CD4-positive, alpha-beta T cell treated with Interleukin-17A for 1 hour (primary cell): Measurements from ENCODE around the gene PLA2G4E.

Experiments used
- DNase-seq: peaks from one replicate; pipeline ENCODE4 v3.0.0-alpha.2; 2020

PLA2G4E gene

DNA sequence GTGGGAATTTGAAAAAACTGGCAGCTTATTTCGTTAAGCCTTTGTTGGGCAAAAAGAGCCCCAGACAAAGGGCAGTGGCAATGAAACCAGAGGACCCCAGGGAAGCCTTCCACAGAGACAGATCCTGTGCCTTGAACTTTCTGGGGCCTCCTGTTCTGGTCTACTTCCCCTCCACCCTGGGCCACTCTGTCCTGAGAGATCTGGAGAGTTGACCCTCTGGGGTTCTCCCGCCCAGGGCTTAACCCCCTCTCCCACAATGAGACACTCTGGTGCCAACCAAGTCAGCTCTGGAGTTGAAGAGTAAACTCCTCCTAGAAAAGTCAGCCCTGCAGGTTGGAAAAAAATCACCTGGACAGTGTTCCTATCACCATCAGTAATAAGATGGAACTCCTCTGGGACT is 69.3 kb downstream of the PLA2G4E start:
- no peak for DNase-seq

- DNase-seq = no peak
Observed at GRCh38 chr15:41950489-41950888, 70.4 kb downstream of the PLA2G4E start.

- no peak for DNase-seq
Observed at GRCh38 chr15:41950127-41950483, 70.7 kb downstream of the PLA2G4E start.

- DNase-seq = no peak
Observed at GRCh38 chr15:41949401-41950126, 71.3 kb downstream of the PLA2G4E start.

GRCh38 chr15:41948490-41948889 is 72.4 kb downstream of the PLA2G4E start:
- no peak for DNase-seq

- no peak for DNase-seq
Observed at GRCh38 chr15:41946970-41947369, 73.9 kb downstream of the PLA2G4E start.

DNA sequence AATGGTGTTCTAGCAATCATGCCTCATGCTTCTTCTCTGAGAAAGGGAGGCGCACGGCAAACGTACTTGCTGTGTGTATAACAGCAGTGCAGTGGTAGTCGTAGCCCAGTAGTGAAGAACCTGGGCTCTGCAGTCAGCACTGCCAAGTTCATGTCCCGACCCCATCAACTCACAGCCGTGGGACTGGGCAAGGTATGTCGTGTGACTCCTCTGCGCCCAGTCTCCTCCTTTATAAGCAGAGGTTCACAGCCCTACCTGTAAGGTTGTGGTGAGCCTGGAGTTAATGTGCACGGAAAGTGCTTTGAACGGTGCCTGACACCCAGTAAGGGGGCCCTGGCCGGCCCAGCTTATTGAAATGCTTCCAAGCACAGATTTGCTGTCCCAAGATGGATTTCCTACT is 75.1 kb downstream of the PLA2G4E start:
- no peak for DNase-seq

- DNase-seq = no peak
Observed at GRCh38 chr15:41945221-41945620, 75.6 kb downstream of the PLA2G4E start.

GRCh38 chr15:41944313-41944940 is 76.4 kb downstream of the PLA2G4E start:
- no peak for DNase-seq

- no peak for DNase-seq
Observed at GRCh38 chr15:41943543-41944312, 77.1 kb downstream of the PLA2G4E start.

GRCh38 chr15:41942886-41943285 is 78.0 kb downstream of the PLA2G4E start:
- DNase-seq = no peak

DNA sequence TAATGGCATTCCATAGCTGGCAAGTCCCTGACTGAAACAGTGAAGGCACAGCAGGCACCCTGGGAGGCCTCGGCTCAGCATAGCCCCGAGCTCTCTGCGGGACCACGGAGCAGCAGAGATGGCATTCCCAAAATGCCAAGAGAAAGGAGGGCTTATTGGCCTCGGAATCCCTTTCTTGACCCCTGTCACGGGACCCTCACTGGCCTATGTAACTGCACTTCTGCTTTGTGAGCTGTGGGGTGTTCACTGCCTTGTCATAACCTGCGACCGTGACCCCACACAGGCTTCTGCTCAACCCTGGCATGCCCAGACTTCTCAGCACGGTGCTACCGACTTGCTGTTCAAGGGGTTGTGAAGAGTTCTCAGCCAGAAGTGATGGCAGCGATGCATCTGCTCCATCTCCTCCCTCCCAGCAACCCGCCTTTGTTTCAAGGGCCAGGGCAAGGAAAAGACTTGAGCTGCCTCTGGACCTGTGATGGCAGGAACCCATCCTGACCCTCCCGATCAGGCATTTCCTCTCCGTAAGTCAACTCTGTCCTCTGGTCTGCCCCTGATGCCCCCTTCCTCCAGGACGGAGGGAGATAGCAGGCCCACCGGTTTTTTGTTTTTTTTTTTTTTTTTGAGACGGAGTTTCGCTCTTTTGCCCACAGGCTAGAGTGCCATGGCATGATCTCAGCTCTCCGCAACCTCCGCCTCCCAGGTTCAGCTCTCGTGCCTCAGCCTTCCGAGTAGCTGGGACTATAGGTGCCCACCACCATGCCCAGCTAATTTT is 79.0 kb downstream of the PLA2G4E start:
- no peak for DNase-seq

DNA sequence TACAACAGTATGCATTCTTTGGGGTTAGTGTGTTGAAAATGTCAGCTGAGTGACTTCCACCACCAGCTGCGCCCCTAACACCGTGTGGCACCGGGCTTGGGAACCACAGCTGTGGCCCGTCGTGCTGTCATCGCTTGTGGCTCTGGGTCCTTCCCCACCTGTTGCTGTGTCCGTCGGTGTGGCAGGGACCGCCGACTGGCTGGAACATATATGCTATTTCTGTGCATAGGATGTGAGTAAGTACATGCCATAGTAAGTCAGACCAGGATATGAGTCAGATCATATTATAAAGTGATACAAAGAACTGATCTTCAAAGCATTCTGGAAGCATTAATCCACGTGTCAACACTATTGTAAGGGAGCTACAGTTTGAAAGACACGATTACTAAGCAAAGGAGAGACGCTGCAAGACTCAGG is 80.4 kb downstream of the PLA2G4E start:
- peak; percentile 32 for DNase-seq

DNA sequence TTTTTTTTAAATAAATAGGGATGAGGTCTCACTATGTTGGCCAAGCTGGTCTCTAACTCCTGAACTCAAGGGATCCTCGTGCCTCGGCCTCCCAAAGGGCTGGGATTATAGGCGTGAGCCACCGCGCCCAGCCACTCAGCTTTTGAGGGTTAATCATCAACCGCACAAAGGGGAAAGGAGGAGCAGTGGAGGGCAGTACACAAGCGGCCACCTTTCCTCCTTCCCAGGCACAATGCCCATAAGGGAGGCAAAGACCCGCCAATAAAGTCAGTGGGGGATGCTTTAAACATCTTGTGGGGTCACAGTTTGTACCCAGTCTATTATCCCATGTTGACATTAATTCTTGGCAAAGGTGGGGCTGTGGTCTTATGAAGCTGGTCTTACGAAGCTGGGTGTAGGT is 80.9 kb downstream of the PLA2G4E start:
- DNase-seq = no peak

DNA sequence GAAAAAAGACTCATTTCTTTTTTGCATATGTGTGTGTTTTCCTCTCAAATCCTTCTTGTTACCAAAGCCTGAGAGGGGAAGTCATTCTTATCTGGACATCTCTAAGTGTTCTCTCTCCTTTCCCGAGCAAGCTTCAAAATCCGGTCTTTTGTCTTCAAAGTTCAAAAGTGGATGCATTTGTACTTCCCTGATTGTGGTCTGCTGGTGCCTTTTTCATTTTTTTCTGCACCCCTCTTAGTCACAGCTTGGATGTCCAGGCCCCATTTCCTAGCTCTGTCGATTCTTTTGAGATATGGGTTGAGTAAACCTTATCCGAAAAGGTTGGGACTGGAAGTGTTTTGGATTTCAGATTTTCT is 83.3 kb downstream of the PLA2G4E start:
- no peak for DNase-seq

- peak; percentile 90 for DNase-seq
Observed at GRCh38 chr15:41936649-41937567, 83.9 kb downstream of the PLA2G4E start.

DNA sequence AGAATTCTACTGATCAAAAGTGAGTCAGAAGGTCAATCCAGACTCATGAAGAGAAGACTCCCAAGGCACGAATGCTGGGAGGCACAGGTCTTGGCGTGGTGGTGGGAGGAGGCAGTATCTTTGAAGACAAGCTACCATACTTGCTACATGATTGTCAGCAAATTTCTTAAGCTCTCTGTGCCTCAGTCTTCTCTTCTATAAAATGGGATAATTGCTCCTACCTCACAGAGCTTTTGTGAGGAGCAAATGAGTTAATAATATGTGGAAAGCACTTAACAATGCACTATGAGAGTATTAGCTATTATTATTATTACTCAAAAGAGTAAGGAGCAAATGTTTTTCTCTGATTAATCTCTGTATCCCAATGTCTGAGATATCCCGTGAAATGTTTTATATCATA is 84.7 kb downstream of the PLA2G4E start:
- peak; percentile 14 for DNase-seq

DNA sequence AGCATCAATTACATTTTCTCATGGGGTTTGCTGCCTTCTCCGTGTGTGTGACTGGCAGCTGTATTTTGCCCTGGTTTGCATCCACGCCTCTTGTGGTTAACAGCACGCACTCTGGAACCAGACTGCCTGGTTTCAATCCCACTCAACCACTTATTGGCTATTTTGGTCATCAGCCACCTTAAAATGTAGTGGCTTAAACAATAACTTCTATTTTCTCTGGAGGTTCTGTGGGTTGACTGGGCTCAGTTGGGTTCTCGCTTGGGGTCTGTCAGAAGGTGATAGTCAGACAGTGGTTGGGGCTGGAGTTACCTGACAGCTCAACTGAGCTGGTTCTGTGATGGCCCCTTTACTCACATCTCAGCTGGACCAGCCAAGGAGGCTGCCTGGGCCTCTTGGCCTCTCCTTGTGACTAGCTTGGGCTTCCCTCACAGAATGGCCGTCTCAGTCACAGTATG is 85.2 kb downstream of the PLA2G4E start:
- DNase-seq = peak; percentile 38

GRCh38 chr15:41934843-41935242 is 86.0 kb downstream of the PLA2G4E start:
- peak; percentile 81 for DNase-seq

DNA sequence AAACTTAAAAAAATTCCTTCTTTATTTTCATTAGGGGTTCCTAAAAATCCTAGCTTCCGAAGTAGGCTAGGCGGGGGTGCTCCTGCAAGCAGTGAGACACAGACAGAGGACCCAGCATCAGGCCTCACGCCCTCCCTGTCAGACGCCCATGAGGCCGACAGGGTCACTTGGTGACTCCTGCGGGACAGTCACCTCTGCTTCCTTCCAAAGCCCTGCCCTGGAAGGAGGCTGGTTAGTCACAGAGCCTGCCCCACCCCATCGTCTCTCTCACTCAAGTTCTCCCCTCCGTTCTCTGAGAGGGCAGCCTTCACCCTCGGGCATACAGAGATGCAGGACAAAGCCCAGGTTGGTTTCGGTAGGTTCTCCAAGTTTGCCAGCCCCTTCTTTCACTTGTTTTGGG is 87.1 kb downstream of the PLA2G4E start:
- DNase-seq = no peak

- no peak for DNase-seq
Observed at GRCh38 chr15:41933326-41933725, 87.5 kb downstream of the PLA2G4E start.
